ENCODE data around the gene CHD9.

DNA sequence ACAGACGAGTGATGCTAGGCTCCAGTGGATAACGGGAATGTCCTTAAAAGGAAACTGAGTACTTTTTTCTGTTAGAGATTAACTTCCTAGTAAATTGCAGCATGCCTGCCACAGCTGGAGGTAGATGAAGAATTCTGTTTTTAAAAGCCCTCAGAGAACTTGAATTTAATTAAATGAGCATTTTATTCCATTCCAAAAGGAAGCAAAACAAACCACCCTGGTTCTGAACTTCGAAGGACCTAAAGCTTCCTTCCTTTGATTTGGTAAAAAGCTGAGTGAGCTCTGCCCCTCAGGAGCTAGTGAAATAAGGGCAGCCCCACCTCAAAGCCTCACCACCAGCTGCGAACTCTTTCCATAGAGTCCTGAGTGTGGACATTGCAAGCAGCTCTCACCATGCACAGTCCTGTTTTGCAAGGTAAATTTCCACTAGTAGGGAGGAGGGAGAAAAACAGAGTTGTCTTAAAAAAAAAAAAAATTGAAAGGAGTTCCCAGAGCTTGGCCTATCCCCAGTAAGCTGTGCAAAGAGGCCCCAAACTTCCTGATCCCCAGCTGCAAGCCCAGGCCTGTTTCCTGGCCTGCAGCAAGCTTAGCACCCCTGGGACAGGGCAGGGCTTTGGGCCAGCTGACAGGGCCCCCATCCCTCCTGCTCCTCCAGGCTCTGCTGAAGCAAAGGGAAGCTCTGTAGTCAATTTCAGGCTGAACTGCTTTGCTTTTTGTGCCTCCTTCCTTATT, 13.3 kb upstream of the CHD9 start:
- TF ChIP-seq, protein P1, sequence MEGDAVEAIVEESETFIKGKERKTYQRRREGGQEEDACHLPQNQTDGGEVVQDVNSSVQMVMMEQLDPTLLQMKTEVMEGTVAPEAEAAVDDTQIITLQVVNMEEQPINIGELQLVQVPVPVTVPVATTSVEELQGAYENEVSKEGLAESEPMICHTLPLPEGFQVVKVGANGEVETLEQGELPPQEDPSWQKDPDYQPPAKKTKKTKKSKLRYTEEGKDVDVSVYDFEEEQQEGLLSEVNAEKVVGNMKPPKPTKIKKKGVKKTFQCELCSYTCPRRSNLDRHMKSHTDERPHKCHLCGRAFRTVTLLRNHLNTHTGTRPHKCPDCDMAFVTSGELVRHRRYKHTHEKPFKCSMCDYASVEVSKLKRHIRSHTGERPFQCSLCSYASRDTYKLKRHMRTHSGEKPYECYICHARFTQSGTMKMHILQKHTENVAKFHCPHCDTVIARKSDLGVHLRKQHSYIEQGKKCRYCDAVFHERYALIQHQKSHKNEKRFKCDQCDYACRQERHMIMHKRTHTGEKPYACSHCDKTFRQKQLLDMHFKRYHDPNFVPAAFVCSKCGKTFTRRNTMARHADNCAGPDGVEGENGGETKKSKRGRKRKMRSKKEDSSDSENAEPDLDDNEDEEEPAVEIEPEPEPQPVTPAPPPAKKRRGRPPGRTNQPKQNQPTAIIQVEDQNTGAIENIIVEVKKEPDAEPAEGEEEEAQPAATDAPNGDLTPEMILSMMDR (conservative IDR thresholded peaks at IDR 0.05): no peak
- TF ChIP-seq ZFX (IDR thresholded peaks at IDR 0.05): no peak

All from C4-2B (cell line).